NCI-H82 (cell line): Measurements from ENCODE around the gene COL5A1.

Experiments used
- DNase-seq: peaks from one replicate; lab custom pipeline; 2025; lab: John Stamatoyannopoulos, UW

The COL5A1 gene

DNA sequence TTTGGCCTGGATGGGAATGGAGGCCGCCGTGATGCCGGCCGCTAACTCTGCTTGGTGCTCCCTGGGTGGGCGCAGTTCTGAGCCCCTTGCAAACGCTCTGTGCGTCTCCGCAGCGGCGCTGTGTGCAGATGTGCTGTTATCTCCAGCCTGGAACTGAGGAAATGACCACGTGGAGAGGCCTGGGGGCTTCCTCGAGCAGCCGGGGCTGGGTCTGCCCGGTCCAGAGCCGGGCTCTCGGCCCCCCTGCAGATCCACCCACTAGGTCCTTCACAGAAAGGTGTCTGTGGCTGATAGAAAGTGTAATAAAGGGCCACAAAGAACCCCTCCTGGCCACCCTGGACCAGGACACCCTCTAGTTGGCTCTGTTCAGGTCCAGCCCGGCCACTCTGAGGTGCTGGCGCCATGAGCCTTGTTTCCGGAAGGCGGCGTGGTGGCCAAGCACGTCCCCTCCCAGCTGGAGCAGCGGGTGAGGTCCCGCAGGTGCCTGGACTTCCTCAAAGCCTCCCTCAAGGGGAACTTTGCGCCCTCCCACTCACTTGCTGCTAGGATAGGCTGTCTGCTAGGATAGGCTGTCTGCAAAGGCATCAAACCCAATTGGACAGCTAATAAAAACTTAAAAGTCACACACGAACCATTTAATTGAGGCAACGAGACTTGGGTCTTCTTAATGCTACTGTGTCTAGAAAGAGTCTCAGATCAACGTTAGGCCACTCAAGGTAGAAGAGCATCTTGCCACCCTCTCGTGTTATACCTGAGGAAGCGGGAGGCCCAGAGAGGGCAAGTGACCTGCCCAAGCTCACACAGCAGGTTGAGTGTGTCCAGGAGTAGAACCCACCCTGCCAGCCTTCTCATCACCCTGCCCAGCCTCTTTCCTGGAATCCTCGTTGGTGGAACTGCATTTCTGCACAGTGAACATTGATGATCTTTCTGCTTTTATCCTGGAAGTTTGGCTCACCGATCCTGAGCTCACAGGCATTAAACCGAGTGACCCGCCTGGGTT, 129.7 kb downstream of the COL5A1 start:
- DNase-seq = no peak

DNA sequence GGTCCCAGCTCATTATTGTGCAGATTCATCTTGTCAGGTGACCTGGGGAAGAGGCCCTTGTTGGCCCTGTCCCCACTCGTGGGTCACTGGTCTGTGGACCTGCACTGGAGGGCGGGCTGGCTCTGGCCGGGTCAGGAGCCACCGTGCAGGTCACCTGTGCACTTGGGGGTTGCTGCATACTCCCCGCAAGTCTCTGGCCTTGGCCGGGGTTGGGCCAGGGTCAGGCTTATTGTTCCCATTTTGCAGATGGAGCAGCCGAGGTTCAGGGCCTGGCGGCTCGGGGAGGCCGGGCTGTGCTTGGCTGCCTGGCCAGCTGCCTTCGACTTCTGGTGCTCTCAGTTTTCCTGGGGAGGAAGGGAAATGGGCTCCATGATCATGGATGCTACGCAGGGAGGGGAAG, 130.7 kb downstream of the COL5A1 start:
- no peak for DNase-seq

DNA sequence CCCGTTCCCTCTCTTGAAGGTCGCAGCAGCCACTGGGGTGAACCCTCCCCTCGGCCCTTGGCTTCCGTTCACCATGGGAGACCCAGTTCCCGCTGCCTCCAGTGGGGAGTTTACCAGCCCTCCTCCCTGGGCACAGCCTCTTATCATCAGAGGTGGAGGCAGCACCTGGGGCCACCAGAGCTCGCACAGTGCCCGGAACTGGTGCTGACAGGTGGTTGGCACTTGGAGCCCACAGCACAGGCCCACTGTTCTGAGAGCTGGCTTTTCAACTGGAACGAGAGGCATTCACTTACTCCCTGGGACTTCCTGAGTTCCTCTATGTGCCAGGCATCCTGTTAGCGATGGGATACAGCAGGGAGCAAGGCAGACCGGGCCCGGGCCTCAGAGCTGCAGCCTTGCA, 132.2 kb downstream of the COL5A1 start:
- DNase-seq = no peak

GRCh38 chr9:134774410-134774809, 132.8 kb downstream of the COL5A1 start:
- DNase-seq = no peak

- peak; percentile 79 for DNase-seq
Measured at GRCh38 chr9:134775081-134775951, 133.7 kb downstream of the COL5A1 start.

DNA sequence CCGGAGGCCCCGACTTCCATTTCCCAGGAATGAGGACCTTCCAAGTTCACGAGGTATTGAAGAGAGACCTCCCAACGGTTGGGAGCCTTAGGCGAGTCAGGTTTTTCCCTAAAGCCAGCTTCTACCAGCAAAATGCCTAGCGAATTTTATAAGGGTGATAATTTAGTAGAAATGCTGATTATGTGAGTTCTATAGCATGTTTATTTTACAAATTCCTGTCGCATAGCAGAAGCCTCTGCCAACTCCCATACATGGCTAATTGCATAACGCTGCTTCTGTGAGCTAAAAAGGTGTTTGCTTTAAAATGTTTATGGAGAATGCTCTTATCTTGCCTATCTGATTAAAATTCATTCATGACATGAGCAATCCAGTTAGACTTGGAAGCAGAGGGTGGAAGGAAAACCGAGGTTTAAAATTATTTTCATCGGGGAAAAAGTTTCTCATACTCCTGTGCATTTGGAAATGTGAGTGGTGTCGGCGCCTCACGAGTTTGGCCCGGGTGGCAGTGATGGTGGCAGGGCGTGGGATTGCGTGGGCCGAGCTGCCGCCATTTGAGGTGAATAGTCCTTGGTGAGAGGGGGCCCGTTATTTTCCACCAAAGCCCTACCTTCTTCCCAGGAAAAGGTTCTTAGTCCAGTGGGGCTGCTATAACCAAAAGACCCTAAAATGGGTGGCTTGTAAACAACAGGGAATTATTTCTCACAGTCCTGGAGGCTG, 134.6 kb downstream of the COL5A1 start:
- no peak for DNase-seq

GRCh38 chr9:134777153-134777552, 135.6 kb downstream of the COL5A1 start:
- no peak for DNase-seq

GRCh38 chr9:134778156-134778555, 136.6 kb downstream of the COL5A1 start:
- no peak for DNase-seq

DNA sequence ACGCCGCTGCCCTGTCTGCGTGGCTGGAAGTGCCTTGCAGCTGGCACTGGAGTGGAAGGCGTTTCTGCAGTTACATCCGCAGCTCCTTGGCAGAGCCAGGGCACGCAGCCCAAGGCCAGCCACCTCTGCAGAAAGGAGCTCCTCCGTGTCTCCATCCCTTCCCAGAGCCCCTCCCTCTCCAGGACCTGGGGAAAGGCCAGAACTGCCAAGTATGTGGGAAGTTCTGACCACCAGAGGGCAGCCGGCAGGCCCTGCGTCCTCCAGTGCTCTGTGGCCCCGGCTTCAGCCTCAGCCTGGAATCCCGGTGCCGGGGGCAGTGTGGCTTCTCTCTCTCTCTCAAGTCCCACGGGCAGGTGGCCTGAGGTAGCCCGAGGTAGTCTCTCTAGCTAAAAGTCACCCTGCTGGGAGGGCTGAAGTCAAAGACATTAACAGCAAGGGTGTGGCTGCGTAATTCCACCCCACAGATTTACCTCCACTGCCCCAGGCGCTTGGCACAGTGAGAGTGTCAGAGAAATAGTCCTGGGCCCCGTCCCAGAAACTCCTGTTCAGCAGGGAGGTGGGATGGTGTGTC, 137.3 kb downstream of the COL5A1 start:
- peak; percentile 87 for DNase-seq

- no peak for DNase-seq
Measured at GRCh38 chr9:134779640-134780039, 138.0 kb downstream of the COL5A1 start.

GRCh38 chr9:134781591-134782302, 140.1 kb downstream of the COL5A1 start:
- DNase-seq = peak; percentile 9

GRCh38 chr9:134782921-134783698, 141.5 kb downstream of the COL5A1 start:
- peak; percentile 68 for DNase-seq

DNA sequence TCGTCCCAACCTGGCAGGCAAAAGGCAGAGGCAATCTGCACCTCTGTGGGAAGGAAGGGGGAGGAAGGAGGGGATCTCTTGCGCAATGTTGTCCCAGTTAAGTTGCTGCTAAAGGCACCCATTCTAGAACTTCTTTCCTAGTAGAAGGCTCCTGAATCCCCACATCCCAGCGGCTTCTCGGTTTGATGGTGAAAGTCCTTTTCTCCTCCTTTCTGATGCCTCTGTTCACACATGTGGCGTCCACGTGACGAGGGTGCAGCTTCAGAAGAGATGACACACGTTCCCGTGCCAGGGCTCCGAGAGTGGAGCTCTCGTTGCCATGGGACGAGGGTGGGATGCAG, 142.1 kb downstream of the COL5A1 start:
- DNase-seq = no peak

GRCh38 chr9:134784577-134785305, 143.1 kb downstream of the COL5A1 start:
- no peak for DNase-seq

DNA sequence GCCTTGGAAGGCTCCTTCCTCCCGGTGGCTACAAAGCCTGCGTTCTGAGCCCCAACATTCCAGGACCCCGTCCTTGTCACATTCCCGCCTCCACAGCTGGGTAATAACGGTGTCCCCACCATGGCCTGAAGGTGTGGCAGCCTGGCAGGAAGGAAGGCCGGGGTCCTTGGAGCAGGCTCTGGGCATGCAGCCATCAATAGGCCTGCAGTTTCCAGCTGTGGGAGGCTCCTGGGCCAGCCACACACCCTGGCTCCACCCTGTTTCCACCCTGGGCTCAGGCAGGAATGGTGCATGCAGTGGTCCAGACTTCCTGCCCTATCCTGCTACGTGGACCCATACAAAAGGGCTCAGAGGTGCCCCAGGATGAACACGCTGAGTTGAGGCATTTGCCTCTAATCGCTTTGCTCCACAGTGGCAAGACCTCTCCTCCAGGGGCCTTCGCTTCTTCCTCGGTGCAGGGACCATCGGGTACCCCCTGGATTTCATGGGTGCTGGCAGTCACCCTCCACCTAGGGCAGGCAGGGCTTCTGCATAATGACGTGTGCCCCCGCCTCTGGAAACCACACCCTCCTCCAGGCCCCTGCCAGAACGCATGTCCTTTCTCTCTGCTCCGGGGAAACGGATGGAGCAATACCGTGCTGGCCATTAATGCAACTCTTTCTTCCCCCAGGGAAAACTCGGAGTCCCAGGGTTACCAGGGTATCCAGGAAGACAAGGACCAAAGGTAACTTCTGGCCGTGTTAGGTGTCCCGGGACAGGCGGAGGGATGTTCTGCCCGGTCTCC, 143.9 kb downstream of the COL5A1 start:
- no peak for DNase-seq

DNA sequence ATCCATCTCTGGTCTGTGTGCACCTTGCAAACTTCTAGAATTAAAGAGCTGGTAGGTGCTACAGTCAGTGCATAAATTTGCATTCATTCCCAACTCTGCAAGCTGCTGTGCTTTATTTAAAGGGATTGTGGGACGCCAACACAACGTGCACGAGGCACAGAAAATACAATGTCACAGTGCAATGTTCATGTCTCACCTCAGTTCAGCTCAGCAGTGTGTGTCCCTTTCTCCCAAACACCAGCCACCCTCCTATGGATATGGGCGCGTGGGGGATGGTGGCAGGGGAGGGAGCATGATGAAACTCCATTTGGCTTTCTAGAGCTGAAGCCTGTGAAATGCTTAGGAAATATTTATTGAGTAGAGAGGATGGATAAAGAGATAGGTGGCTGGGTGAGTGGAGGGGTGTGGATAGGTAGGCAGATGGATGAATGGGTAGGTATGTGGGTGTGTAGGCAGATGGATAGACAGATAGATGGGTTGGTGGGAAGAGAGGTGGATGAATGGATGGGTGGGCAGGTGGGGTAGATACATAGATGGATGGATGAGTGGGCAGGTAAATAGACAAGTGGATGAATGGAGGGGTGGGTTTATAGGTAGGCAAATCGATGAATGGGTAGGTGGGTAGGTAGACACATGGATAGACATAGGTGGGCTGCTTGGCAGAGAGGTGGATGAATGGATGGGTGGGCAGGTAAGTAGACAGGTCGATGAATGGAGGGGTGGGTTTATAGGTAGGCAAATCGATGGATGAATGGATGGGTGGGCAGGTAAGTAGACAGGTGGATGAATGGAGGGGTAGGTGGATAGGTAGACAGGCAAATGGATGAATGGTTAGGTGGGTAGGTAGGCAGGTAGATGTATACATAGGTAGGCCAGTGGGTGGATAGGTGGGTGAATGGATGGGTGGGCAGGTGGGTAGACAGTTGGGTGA, 146.3 kb downstream of the COL5A1 start:
- DNase-seq = no peak

GRCh38 chr9:134789168-134789567, 147.6 kb downstream of the COL5A1 start:
- no peak for DNase-seq

DNA sequence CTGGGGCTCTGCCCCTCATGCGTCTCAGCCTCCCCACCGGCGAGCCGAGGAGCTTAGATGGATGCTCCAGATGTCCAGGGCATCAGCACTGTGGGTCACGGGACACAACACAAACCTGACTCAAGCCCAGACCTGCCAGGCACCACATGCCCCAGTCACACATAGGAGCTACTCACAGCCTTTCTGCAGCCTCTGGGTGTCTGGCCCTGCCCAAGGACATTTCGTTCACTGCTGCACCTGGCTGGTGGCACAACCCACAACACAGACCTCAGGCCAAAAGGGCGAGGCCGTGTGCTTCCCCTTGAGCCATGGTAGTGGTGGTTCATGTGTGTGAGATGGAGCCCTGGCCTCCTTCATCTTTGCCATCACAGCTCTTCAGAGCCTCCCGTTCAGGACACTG, 149.4 kb downstream of the COL5A1 start:
- no peak for DNase-seq
